Left hindlimb (tissue), 1 donor: ENCODE measurements around the gene RPS2.
"Not testable (repeated sequence)": the region's sequence is repeated elsewhere in the genome, so short reads cannot be mapped to it uniquely, and the experiment has no call there.

ENCODE experiments used
- DNase-seq: peaks from one replicate; pipeline ENCODE4 v3.0.0-alpha.2; 2018

The RPS2 gene

GRCh38 chr16:1964506-1965395 is at the start of gene RPS2:
TSS of gene RPS2 (minus strand) at chr16:1964826. CDS start at chr16:1964625, 201 bp downstream.
- peak; percentile 99 for DNase-seq

GRCh38 chr16:2013527-2013926 is 48.9 kb upstream of the RPS2 start:
- no peak for DNase-seq

- DNase-seq = not testable (repeated sequence)
These were observed 47.1 kb upstream of the RPS2 start for GRCh38 chr16:2011726-2012125.

GRCh38 chr16:2009791-2010510 is 45.3 kb upstream of the RPS2 start, which contains the start of gene ZNF598:
TSS of gene ZNF598 (minus strand) at chr16:2009821.
- DNase-seq = peak; percentile 89

- no peak for DNase-seq
These were observed 44.6 kb upstream of the RPS2 start for GRCh38 chr16:2009164-2009711.

- DNase-seq = no peak
These were observed 44.1 kb upstream of the RPS2 start for GRCh38 chr16:2008631-2009163.

- no peak for DNase-seq
These were observed 43.4 kb upstream of the RPS2 start for GRCh38 chr16:2008009-2008526.

GRCh38 chr16:2007081-2007836 is 42.6 kb upstream of the RPS2 start:
- DNase-seq = no peak

GRCh38 chr16:2006317-2006716 is 41.7 kb upstream of the RPS2 start:
- no peak for DNase-seq

- DNase-seq = no peak
These were observed 41.0 kb upstream of the RPS2 start for GRCh38 chr16:2005646-2006045.

- no peak for DNase-seq
These were observed 40.3 kb upstream of the RPS2 start for GRCh38 chr16:2004795-2005517.

GRCh38 chr16:2003827-2004641 is 39.4 kb upstream of the RPS2 start:
- DNase-seq = peak; percentile 90

- no peak for DNase-seq
These were observed 38.7 kb upstream of the RPS2 start for GRCh38 chr16:2003231-2003826.

GRCh38 chr16:2002406-2003230 is 38.0 kb upstream of the RPS2 start:
- no peak for DNase-seq

- no peak for DNase-seq
These were observed 37.1 kb upstream of the RPS2 start for GRCh38 chr16:2001456-2002355.

GRCh38 chr16:2001035-2001434 is 36.4 kb upstream of the RPS2 start:
- DNase-seq = no peak

GRCh38 chr16:1999866-2000514 is 35.4 kb upstream of the RPS2 start:
- no peak for DNase-seq
